Gastrocnemius medialis (tissue), 4 donors: ENCODE measurements around the gene ANKRD11. TPM values are rescaled to one million over a fixed set of nuclear protein-coding genes. Genes with fewer than 3 reads are reported as not detected.

ENCODE experiments used
- ATAC-seq, 2 donors: fragments of 150-250 bp; one replicate each; pipeline ENCODE4 v1.9.1; 2016
- DNase-seq, 2 donors: peaks; one replicate each; pipeline ENCODE4 v3.0.0-alpha.2; 2019
- H3K27ac ChIP-seq, 4 donors: fragments of 200-600 bp; sonication (generic); 1 replicate in 1 of 4; 2 replicates in 3 of 4; pipeline ENCODE4 v1.5.1; 2016 to 2018; ENCODE audit warnings: mild to moderate bottlenecking in 2 of 4, moderate library complexity in 1 of 4
- H3K27me3 ChIP-seq, 3 donors: fragments of 200-600 bp; sonication (generic) in 2 of 3; 1 replicate in 1 of 3; 2 replicates in 2 of 3; pipeline versions ENCODE4 v1.5.1 to v1.6.0; 2016 to 2019; ENCODE audit warnings: mild to moderate bottlenecking in 1 of 3, moderate library complexity in 1 of 3
- H3K36me3 ChIP-seq, 2 donors: fragments of 200-600 bp; sonication (generic) in 1 of 2; one replicate each; pipeline ENCODE4 v1.5.1; 2017 to 2018
- H3K4me1 ChIP-seq, 2 donors: fragments of 200-600 bp; sonication (generic) in 1 of 2; one replicate each; pipeline ENCODE4 v1.5.1; 2016 to 2017; ENCODE audit warnings: mild to moderate bottlenecking in 2 of 2
- H3K4me3 ChIP-seq, 4 donors: fragments of 200-600 bp; sonication (generic) in 3 of 4; 1 replicate in 1 of 4; 2 replicates in 3 of 4; pipeline ENCODE4 v1.5.1; 2016 to 2019; ENCODE audit warnings: mild to moderate bottlenecking in 2 of 4
- H3K9me3 ChIP-seq, 3 donors: fragments of 200-600 bp; sonication (generic) in 2 of 3; 1 replicate in 1 of 3; 2 replicates in 2 of 3; pipeline ENCODE4 v1.5.1; 2016 to 2019
- CTCF ChIP-seq, 5 experiments: fragments of 450-650 bp in 3 of 5; fragments of 200-600 bp in 2 of 5; sonication (generic) in 2 of 5; IDR thresholded peaks in 4 of 5; conservative IDR thresholded peaks in 1 of 5; 1 replicate in 4 of 5; 2 replicates in 1 of 5; pipeline ENCODE4 v1.5.1; 2016 to 2019; ENCODE audit warnings: antibody characterized with exemption in 5 of 5, mild to moderate bottlenecking in 3 of 5, moderate library complexity in 3 of 5
- POLR2A ChIP-seq, 2 donors: fragments of 450-650 bp; IDR thresholded peaks; one replicate each; pipeline ENCODE4 v1.6.1; 2017; ENCODE audit warnings: antibody characterized with exemption in 2 of 2, mild to moderate bottlenecking in 2 of 2, moderate library complexity in 2 of 2
- in situ Hi-C, 4 donors: fragments of 200-750 bp; cut with MboI; loops; one replicate each; pipeline versions ENCODE4 v1.15.0 to v1.8.0; 2017; ENCODE audit warnings: low sequenced_read_pairs in 4 of 4
- intact Hi-C: fragments of 100-400 bp; cut with DNase I; formaldehyde crosslinking; loops from one replicate; pipeline ENCODE4 v1.15.1; 2023; ENCODE audit warnings: low total_unique reads
- total RNA-seq, 4 donors: library from RNA; depleted of rRNA; stranded (reverse); fragments of >200 nt; gene quantifications; one replicate each; pipeline versions ENCODE4 v1.1.0 to v1.2.3, GENCODE V29; 2016

The ANKRD11 gene
- total RNA-seq, 4 donors from 2014 or later, result 26.0 to 77.0 (median 55.0) TPM

DNA sequence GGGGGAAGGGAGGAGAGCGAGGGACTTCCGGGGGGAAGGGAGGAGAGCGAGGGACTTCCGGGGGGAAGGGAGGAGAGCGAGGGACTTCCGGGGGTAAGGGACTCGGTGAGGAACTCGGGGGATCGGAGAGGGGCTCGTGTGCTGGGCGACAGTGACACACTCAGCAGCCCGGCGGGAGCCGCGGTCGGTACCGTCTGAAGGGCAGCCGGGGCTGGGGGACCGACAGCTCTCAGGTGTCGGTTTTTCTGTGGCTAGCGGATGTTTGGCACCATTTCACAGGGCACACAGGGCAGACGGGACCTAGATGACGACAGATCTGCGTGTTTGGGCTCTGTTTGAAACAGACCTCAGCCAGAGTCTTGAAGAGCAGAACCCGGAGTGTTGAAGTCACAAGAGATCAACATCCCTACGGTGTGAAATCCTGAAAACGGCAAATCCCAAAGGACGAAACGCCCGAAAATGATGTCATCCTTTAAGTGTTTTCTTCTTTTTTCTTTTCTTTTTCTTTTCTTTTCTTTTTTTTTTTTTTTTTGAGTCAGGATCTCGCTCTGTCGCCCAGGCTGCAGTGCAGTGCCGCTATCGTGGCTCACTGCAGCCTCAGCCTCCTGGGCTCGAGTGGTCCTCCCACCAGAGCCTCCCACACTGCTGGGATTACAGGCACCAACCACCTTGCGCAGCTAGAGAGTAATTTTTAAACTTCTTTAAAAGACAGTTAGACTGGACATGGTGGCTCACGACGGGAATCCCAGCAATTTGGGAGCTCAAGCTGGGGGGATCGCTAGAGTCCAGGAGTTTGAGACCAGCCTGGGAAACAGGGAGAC lies 249.0 kb downstream of the ANKRD11 start:
- in situ Hi-C loops, result loop anchor here in 1 of 4 donors (25.0 kb wide), 1 partner anchor 271 kb away; the partner anchor contains the start of gene SPG7
- H3K27me3 ChIP-seq, result peaks cover 4% of the 10 kb centered on the region in 3 donors
- H3K4me1 ChIP-seq, result peaks cover 4 to 8% of the 10 kb centered on the region in 2 donors
- peak overlapping the region; percentile 71 to 79 (median 75) for H3K4me3 ChIP-seq
- peak; percentile 88 to 90 for ATAC-seq
- DNase-seq, result peak; percentile 48 to 74
- H3K9me3 ChIP-seq, result no peaks in the 10 kb centered on the region
- intact Hi-C loops, result loop anchor here (2.0 to 10.0 kb wide), 6 partner anchors 25 to 1287 kb away; partner anchors contain the start of genes BANP, CHMP1A, SPATA33 and SPG7
- H3K27ac ChIP-seq, result peak overlapping the region; percentile 83 to 98 (median 92)
- TF ChIP-seq POLR2A (IDR thresholded peaks at IDR 0.05) (peak; percentile 82 to 88), CTCF (IDR thresholded peaks at IDR 0.05 in 4 of 5, conservative IDR thresholded peaks at IDR 0.05 in 1 of 5) (no peak)
- no peaks in the 10 kb centered on the region for H3K36me3 ChIP-seq

- DNase-seq, result no peak
- Histone ChIP-seq H3K4me1 (peaks cover 4 to 8% of the 10 kb centered on the region in 2 donors), H3K4me3 (no peak overlapping the region), H3K27me3 (no peaks in the 10 kb centered on the region), H3K36me3 (peaks cover 0 to 13% of the 10 kb centered on the region in 2 donors), H3K27ac (no peak overlapping the region), H3K9me3 (no peaks in the 10 kb centered on the region)
- ATAC-seq, result no peak
- no peak for TF ChIP-seq CTCF (IDR thresholded peaks at IDR 0.05 in 4 of 5, conservative IDR thresholded peaks at IDR 0.05 in 1 of 5)
- no peak for TF ChIP-seq POLR2A (IDR thresholded peaks at IDR 0.05)
- intact Hi-C loops (no loop called here), in situ Hi-C loops (loop anchor here in 1 of 4 donors (25.0 kb wide), 1 partner anchor 275 kb away; the partner anchor contains the start of gene SPG7)
These were observed 252.6 kb downstream of the ANKRD11 start for GRCh38 chr16:89237733-89238132.

DNA sequence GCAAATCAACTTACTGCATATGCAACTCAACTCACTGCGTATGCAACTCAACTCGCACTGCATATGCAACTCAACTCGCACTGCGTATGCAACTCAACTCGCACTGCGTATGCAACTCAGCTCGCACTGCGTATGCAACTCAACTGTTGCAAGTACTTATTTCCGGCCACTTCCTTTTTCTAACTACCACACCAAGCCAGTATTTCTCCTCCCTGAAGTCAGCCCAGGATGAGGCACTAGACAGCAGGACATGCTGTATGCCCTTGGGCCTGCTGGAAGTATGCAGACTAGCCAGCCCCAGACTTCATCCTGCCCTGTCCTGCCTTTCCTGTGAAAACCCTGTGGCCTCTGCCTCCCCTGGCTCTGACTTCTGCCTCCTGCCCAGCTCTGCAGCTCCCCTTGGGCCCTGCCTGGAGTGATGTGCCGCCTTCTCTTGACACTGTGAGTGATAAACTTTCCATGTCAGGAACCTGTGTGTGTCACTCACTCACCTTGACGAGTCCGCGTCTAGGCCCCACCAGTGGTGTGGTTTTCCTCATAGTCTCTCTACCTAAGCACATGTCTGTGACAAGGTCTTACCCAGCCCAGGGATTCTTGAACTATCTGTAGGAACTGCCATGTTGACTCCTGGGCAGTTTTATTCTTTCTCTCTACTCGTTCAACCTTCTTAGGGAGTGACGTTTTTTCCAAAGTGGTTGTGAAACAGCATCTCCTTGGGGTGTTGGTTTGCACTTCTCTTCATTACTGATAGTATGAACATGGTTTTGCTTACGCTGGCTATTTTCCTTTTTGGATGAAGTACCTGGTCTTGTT lies 256.5 kb downstream of the ANKRD11 start:
- Histone ChIP-seq H3K27me3 (no peaks in the 10 kb centered on the region), H3K27ac (no peak overlapping the region), H3K36me3 (peaks cover 0 to 42% of the 10 kb centered on the region in 2 donors), H3K4me1 (peaks cover 0 to 5% of the 10 kb centered on the region in 2 donors), H3K4me3 (no peak overlapping the region), H3K9me3 (no peaks in the 10 kb centered on the region)
- in situ Hi-C loops, result loop anchor here in 1 of 4 donors (25.0 kb wide), 1 partner anchor 278 kb away; the partner anchor contains the start of gene SPG7
- TF ChIP-seq CTCF (IDR thresholded peaks at IDR 0.05 in 4 of 5, conservative IDR thresholded peaks at IDR 0.05 in 1 of 5), result no peak
- TF ChIP-seq POLR2A (IDR thresholded peaks at IDR 0.05), result no peak
- ATAC-seq, result no peak
- DNase-seq, result no peak
- intact Hi-C loops, result no loop called here

GRCh38 chr16:89232107-89232506 lies 258.3 kb downstream of the ANKRD11 start:
- H3K4me1 ChIP-seq, result peaks cover 0 to 5% of the 10 kb centered on the region in 2 donors
- H3K4me3 ChIP-seq, result no peak overlapping the region
- no peak for DNase-seq
- no peaks in the 10 kb centered on the region for H3K27me3 ChIP-seq
- intact Hi-C loops (no loop called here), in situ Hi-C loops (loop anchor here in 1 of 4 donors (25.0 kb wide), 1 partner anchor 280 kb away; the partner anchor contains the start of gene SPG7)
- H3K36me3 ChIP-seq, result peaks cover under 1 to 60% of the 10 kb centered on the region in 2 donors
- H3K27ac ChIP-seq, result no peak overlapping the region
- no peak for ATAC-seq
- no peak for TF ChIP-seq POLR2A (IDR thresholded peaks at IDR 0.05)
- TF ChIP-seq CTCF (IDR thresholded peaks at IDR 0.05 in 4 of 5, conservative IDR thresholded peaks at IDR 0.05 in 1 of 5), result no peak
- no peaks in the 10 kb centered on the region for H3K9me3 ChIP-seq
